Ureter (tissue), 1 donor: ENCODE data around the gene ARHGAP10. TPM values are rescaled to one million over a fixed set of nuclear protein-coding genes. Genes with fewer than 3 reads are reported as not detected.
"Not testable (repeated sequence)": the region's sequence is repeated elsewhere in the genome, so short reads cannot be mapped to it uniquely, and the experiment has no call there.

ENCODE experiments used
- DNase-seq: peaks from one replicate; pipeline ENCODE4 v3.0.0-alpha.2; 2020; ENCODE audit warnings: low spot score
- total RNA-seq: library from RNA; stranded (reverse); gene quantifications from one replicate; pipeline ENCODE4 v1.2.4, GENCODE V29; 2023
- donor health status: DM: yes; HTN: yes; CAD: no.

Gene ARHGAP10
- total RNA-seq, 1 donor from 2014 or later, result 78.0 TPM

DNA sequence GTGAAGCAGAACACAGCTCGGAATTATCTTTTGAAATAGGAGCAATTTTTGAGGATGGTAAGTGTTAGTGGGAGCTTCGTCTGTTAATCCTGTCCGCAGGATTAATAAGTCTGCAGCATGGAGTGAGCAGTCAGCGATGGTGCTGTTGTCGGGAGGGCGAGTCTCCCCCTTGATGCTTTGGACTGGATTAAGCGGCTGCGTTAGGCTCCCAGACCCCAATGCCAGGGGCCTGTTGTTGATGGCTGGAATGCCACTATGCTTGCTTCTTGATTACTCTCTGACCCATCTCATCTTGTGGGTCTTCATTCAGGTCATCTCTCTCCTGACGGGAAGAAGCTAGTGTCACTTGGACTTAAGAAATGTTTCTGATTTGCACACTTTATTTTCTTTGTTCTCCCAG, 332.6 kb downstream of the ARHGAP10 start:
- DNase-seq, result no peak

DNA sequence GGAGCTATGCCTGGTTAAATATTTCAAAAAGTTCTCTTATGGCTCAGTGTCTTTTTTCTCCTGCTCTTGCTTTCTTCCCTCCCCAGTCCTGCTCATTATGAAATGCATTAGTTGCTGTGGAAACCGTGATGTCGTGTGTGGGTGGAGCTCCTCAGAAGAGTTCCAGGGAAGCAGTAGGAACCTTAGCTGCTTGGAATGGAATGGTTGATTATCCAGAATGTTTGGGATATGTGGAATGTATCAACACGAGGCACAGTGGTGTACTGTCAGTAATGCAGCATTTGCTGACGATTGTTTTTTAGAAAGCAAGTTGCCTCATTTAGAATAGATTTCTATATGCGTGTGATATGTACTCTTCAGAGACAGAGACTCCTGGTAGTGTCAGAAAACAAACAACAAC, 333.2 kb downstream of the ARHGAP10 start:
- no peak for DNase-seq

DNA sequence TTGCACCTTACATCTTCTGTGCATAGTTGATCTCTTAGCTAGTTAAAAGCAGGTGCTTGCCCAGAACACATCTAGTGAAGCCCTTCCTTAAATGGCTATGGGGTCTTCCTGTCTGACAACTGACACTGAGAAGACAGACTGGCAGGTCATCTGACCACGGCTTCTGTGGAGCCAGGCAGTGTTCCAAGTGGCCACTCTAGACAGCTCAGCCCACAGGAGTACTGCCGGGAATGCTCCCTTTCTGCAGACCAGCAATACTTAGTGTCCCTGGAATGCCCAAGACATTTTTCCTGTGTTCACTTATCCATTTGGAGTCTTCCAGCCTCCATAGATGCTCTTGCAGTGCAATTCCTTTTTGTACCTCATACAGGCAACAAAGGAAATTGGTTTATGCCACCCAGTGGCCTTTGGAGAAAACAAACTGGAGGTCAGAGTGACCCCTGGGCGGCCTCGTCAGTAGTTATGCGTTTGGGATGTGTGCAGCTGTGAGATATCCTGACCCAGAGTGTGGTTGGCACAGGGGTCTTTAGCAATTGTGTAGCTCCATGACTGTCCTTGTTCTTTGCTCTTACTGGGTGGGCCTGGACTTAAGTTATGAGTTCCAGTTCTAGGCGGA, 335.5 kb downstream of the ARHGAP10 start:
- DNase-seq, result no peak

DNA sequence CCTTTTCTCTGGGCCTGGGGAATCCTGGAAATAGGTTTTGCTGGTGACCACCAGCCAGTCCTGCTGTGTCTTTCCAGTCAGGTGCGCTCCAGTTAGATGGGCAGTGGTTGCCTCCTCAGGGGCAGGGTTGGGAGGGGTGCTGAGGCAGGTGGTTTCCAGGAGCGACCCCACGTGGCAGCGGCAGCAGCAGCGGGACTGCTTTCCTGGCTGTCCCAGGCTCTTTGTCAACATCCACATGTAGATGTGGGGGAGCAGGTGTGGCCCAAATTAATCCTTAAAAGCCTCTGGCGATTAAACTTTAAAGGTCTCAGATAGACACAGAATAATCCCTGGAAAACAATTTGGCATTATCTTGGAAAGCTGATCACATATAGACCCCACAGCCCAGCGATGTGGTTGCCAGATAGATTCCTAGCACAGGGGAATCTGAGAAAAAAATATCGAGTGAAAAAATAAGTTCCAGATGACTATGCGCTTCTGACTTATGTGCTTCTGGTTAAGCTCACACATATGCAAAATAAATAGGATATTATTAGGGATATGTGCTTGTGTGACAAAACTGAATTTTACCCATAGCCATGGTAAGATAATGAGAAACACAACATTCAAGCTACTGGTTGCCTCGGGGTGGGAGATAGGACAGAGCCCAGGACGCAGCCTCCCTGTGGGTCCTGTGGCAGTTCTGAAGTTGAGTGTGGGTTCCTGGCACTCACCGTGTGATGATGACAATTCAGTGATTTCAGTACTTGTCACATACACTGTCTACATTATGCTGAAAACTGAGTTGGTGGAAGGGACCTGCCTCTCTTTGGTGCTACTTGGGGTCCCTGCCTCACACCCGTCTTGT, 336.4 kb downstream of the ARHGAP10 start:
- no peak for DNase-seq

DNA sequence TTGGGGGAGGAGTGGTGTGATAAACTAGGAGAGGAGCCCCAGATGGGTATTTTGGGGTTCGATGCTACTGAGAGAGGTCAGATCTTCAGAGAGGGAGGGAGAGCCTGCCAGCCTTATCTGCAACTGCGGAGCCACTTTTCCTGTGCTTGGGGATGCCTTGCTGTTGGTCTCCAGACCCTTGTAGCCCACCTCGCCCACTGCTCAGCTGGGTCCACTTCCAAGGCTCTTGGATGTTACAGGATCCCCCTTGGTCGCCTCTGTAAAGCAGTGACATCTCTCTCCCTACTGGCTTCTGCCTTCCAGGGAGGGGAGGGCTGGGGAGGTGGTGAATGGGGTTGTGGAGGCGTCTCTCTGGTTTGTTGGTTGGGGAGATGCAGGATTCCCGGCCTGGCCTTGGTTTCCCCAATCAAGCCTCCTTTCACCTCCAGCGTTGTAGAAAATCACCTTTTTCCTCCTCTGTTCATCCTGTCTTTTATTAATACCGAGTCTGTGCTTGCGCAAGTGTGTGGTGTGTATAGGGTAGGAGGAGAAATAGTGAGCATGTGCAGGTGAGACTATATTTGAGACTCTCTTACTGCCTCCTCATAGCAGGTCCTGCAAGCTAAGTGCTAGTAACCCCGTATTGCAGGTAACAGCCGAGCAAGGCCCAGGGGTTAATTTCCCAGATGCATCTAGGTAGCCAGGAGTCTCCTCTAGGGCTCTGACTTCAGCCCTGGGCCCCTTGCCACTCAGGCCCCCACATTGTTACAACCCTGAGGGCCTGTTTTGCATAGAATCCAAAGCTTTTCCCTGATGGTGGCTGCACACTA, 337.4 kb downstream of the ARHGAP10 start:
- DNase-seq, result no peak

DNA sequence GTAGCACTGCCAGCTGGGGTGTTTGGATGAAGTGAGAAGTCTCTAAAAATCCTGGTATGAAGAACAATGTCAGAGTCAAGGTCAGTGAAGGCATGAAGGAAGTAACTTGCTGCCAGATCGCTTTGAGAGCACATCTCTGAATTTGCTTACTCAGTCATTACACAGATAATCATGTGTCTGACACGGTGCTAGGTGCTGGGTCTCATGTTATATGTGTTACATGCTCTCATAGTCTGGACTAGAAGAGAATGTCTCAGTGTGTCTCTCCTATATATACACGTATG, 337.9 kb downstream of the ARHGAP10 start:
- no peak for DNase-seq

DNA sequence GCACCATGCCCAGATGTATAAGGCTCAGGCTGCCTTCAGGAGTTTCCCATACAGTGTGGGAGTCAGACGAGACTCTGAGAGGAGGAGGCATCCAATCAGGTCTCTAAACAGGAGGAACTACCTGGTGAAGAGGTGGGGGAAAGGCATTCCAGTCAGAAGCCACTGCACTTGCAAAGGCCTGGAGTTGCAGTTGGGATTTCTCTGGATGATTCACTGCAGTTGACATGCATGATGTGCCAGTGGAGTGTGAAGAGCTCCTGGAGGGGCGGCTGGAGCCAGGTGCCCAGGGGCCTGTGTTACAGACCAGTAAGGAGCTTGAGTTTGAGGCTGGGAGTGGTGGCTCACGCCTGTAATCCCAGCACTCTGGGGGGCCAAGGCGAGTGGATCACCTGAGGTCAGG, 339.1 kb downstream of the ARHGAP10 start:
- DNase-seq, result peak; percentile 22

DNA sequence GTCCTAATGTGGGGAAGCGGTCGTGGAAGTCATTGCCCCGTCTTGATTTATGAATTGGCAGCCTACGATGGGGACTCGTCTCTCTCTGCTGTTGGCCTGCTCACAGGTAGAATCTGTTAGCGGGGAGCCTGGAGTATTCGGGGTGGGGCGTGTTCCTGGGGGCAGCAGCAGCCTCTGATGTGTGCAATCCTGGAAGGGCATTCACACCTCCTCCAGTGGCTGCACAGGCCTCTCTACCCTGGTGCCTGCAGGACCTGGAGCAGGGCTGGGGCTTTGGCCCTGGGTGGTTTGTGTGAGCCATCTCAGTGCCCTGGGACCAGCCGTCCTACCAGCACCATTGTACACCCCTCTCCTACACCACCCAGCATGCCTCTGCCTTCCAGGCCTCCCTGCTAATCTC, 340.9 kb downstream of the ARHGAP10 start:
- DNase-seq, result no peak

DNA sequence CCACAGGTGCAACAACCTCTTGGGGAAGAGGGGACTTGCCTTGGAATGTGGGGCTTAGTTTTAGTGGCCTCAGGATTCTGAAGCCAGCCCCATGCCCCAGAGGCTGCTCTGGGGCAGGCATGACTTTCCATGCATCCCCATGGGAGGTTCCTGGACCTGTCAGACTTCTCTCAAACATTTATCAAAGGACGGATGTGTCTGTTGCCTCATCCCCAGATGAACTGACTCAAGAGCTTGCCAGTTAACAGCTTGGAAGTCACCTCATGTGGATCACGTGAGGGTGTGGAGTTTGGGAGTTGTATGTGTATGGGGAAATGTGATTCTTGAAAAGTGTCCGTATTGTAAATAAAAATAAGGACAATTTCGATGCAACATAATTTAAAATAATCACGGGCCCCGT, 341.5 kb downstream of the ARHGAP10 start:
- DNase-seq, result no peak

DNA sequence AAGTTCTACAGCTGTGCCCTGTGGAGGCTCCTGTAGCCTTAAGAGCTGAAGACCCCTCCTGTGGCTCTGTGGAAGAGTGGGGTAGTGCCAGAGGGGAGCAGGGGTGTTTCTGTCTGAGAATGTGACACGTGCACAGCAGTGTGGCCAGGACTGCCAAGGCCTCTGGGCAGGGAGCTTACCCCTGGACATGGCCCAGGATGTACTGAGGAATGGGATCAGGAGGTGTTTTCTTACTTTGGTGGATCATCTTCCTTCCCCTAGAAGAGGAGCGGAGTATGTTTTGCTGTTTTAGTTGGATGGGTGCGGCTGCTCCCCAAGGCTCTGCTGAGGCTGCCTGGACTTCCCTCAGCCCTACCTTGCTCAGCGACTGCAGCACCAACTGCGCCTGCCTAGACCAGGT, 342.6 kb downstream of the ARHGAP10 start:
- DNase-seq, result no peak

DNA sequence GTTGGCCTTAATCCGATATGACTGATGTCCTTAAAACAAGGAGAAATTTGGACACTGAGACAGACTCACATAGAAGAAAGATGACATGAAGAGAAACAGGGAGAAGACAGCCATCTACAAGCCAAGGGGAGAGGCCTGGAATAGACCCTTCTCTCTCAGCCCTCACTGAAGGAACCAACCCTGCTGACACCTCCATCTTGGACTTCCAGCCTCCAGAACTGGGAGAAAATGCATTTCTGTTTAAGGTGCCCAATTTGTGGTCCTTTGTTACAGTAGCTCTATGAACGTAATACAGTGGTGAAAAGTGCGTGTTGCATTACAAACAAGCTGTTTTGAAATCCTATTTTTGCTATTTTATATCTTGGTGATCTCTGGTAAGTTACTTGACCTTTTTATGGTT, 343.6 kb downstream of the ARHGAP10 start:
- DNase-seq, result no peak

DNA sequence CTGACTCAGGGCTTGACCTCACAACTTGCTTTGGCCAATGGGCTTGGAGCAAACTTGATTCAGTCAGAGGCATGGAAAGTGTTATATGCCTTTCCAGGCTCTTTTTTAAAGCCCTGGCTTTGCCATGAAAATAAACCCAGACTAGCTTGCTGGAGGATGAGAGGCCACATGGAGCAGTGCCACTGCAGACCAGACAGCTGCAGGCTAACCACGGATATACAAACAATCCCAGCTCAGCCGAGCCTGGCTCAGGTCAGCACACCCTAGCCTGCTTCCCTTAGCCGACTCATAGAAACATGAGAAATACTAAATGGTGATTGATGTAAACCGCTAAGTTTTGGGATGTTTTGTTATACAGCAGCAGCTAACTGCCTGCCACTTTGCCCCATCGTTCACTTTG, 345.1 kb downstream of the ARHGAP10 start:
- DNase-seq, result no peak

DNA sequence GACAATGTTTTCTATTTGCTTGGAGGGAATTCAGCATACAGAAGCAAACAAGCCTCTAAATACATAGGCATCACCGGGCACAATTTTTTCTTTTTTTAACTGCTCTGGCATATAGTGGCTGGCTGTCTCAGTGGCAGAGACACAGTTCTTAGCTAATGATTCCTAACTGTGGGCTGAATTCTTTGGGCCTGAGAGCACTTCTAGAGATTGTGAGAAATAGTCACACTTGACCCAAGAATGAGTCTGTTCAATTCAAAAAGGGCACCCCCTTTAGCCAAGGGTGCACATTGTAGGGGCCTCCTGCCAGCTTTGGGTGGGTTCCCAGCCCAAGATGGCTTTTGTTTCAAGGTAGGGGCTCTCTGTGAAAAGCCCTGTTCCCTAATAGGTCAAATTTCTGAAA, 345.7 kb downstream of the ARHGAP10 start:
- DNase-seq, result no peak

DNA sequence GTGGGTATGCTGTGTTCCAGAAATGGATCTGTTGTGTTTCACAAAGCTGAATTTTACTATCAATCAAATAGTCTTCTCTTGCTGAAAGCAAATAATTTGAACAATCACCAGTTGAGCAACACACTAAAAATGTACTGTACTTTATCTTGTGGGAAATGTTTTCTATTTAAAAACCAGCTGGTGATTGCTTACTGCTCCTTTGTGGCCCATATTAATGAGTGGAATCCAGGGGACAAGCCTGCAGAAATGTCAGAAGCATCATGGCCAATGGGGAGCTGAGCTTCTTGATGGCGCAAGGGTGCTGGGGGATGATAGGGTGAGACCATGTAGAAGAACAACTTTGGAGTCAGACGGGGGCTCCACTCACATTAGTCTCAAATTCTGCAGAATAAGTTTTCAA, 346.2 kb downstream of the ARHGAP10 start:
- DNase-seq, result no peak

DNA sequence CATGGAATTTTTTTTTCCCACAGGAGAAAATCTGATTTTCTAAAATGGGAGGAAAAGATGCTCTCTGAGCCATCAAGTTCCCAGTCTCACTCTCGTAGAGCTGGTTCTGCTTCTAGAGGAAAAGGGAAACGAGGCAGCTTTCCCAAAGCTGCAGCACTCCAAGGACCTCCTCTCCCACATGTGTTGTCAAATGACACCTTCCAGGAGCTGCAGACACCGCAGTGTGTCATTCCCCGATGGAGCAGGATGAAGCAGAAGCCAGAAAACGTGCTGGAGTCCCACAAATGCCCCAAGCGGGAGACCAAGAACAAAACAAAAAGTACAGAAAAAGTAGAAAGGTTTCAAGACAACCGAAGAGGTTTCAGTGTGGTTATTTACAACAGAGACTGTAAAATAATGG, 348.1 kb downstream of the ARHGAP10 start:
- DNase-seq, result no peak

DNA sequence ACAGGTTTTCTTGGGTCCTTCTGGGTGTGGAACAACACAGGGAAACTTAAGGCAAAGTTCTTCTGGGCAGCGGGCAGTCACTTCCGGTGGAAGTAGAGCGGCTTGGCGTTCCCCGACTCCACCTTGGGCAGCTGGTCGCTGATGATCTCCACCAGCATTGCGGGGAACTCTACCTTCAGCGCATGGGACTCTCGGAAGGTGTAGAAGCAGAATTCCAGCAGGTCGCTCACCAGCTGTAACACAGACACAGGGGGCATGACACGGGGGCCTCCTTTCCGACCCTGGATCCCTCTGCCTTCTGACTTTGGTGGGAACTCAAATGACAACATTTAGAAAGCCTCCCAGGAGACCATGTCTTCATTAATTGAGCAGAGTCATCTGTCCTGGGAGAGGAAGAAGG, 349.4 kb downstream of the ARHGAP10 start:
- DNase-seq, result no peak

DNA sequence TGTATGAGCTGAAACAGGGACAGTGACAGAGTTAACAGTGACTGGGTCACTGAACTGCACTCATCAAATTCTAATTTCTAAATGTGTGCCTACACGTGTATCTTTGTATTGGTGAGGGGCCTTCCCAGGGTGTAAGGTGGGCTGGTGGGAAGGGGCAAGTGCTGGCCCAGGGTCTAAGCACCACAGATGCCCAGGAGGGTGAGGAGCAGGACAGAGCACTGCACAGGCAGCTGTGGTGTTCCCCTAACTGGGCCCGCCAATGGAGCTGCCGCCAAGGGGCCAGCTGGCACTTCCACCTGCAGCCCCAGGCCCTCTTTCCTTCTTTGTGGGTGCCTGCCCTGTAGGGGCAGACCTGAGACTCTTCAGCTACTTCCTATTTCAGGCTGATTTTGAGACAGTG, 349.9 kb downstream of the ARHGAP10 start:
- DNase-seq, result no peak

DNA sequence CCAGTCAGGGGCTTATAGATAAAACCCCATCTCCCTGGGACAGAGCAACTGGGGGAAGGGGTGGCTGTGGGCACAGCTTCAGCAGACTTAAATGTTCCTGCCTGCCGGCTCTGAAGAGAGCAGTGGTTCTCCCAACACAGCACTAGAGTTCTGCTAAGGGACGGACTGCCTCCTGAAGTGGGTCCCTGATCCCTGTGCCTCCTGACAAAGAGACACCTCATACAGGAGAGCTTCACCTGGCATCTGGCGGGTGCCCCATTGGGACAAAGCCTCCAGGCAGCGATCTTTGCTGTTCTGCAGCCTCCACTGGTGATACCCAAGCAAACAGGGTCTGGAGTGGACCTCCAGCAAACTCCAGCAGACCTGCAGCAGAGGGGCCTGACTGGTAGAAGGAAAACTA, 351.2 kb downstream of the ARHGAP10 start:
- DNase-seq, result not testable (repeated sequence)

DNA sequence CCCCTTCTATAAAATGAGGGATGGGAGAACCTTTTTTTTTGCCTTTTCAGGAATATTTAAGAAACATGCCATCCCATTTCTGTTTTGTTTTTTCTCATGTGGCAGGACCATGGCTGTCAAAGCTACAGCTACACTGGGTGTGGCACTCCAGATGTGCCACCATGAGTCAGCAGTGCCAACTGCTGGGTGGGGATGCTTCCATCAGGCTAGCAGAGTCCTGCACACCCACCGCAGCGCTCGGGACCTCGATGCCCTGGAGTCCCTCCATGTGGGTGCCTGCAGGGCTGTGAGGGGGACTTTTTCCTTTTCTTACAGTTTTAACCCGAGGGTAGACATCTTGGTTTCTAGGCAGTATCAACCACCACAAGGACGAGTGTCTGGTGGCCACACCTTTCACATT, 357.7 kb downstream of the ARHGAP10 start:
- no peak for DNase-seq

DNA sequence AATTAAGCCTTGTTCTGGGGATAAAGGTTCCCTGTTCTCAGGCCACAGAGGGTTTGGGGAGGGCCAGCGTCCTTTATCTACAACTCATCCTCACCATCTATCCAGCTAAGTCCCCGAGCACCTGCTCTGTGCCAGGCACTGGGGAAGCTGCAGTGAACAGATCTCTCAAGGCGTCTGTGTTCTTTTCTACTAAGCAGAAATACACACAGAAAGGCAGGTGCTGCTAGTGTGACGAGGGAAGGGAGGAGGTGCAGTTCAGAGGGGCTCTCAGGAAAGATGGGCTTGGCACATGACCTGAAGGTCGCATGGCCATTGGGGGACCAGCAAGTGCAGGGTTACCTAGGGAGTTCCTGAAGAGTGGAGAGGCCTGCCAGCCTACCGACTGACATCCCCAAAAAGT, 358.1 kb downstream of the ARHGAP10 start:
- no peak for DNase-seq

DNA sequence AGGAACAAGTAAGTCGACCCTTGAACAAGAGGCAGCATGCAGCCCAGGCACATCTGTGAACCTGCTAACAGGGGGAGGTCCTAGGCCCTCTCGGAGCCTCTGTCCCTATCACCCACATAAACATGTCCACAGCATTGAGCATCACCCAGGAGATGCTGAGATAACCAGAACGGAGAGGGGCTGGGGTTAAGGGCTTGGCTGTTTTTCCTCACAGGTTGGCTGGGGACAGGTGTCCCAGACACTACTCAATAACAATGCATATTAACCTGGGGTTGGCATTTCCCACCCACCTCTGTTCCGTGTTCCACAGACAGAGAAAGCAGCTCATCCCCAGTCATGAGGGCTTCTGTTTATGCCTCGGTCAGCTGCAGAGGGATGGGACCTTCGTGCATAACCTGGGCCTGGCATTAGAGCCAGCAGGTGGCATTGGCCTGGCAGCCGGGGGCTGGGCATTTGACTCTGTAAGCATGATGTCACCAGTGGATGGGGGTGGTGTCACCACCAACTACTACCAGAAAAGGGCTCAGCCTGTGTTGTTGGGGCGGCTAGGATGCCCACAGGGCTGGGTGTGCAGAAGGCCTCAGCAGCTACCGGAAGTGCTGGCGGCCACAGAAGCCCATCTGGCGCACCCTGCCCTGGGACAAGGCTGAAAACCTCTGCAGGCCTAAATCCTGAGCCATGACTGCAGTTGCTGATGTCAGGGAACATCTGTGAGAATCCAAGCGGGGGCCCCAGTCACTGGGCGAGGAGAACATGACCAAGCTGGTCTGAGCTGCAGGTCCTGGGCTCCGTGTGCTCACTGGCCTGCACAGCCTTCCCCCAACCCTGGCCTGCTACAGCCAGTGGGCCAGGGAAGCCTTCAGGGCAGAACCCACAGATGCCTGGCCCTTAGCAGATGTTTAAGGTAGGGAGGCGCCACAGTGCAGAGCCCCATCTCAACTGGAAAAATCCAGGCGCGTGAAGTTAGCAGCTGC, 358.9 kb downstream of the ARHGAP10 start:
- no peak for DNase-seq

DNA sequence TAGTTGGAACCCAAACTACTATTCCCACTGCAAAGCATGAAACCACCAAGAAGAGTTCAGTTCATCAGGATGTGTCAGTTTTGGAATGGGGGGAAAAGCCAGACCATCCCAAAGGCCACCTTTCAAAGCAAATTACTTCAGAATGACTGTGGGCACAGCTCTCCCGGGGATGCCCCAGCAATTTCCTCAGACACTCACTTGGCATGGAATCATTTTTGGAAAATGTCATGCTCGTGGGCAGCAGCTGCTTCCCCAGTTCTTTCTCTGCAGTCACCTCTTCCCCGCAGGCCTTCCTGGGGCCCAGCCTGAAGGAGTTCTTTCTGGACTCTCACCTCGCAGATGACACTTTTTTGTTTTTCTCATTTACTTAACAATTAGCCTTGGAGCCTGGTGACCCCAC, 360.0 kb downstream of the ARHGAP10 start:
- no peak for DNase-seq
